22Rv1 (cell line): ENCODE measurements around the gene VAX1.
"Not testable (repeated sequence)": the region's sequence is repeated elsewhere in the genome, so short reads cannot be mapped to it uniquely, and the experiment has no call there.

Experiments used
- H3K27ac ChIP-seq: fragments of 450-650 bp; 2 replicates; pipeline ENCODE4 v1.5.1; 2017
- CTCF ChIP-seq: fragments of 450-650 bp; IDR thresholded peaks from 2 replicates; pipeline ENCODE4 v1.5.1; 2017; ENCODE audit warnings: mild to moderate bottlenecking
- ZFX ChIP-seq: fragments of 450-650 bp; IDR thresholded peaks from 2 replicates; pipeline ENCODE4 v1.6.1; 2017; ENCODE audit warnings: antibody characterized with exemption, borderline replicate concordance

The VAX1 gene, protein sequence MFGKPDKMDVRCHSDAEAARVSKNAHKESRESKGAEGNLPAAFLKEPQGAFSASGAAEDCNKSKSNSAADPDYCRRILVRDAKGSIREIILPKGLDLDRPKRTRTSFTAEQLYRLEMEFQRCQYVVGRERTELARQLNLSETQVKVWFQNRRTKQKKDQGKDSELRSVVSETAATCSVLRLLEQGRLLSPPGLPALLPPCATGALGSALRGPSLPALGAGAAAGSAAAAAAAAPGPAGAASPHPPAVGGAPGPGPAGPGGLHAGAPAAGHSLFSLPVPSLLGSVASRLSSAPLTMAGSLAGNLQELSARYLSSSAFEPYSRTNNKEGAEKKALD

DNA sequence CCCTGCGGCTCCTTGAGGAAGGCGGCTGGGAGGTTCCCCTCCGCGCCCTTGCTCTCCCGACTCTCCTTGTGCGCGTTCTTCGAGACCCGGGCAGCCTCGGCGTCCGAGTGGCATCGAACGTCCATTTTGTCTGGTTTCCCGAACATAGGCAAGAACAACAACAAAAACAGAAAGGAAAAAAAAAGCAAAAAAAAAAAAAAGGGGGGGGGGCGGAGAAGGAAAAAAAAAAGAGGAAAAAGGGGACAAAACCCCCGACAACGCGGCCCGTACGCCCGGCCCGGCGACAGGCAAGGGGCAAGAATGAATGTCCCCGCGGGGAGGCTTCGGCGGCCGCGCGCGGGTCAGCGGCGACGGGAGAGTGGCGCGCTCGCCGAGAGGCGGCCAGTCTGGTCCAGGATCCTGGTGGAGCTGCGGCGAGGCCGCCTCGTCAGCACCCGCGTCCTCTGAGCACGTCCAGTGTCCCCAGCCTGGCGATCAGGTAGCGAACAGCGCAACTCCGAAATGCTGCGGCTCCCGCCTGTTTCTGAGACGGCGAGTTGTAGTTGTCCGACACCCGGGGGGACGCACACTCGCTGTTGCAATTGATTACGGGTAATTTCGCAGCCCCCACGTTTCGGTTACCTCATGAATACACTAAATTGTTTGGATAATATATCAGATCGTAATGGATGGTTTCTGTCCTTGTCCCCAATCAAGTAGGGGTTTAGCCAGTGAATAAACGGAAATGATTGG, at the start of gene VAX1:
Gene VAX1, minus strand, starts transcription at position 360 of the 732 bp plus-strand sequence. Its CDS starts 214 bp downstream, at position 146.
- no peak for TF ChIP-seq CTCF
- no peak within 1 kb of the TSS for H3K27ac ChIP-seq

DNA sequence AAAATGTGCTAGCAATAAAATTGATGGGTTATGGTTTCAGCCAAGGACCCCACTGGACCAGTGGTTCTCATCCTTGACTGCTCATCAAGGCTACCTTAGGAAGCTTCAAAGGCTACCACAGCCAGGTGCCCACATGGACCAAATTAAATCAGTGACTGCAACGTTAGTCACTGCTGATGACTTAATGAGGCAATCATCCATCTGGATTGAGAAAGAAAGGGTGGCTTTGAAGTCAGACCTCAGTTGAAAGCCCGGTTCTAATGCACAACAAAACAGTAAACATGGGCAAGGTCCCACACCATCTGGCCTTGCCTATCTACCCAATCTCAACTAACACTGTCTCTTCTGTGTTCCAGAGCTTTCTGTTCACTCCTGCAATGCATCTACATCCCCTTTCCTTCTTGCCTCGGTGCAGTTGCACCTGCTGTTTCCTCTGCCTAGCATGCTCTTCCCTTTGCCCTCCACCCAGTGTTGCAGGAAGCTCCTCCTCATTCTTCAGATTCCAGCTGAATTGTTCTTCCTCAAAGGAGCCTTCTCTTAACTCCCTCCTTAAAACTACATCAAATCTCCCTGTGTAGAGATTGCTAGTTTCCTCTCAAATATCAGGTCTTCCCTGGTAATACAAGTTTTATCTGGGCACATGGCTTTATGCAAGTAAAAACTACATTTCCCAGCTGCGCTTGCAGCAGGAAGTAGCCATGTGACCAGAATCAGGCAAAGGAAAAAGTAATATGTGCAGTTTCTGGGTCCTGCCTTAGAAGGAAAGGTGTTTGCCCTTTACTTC, 49.0 kb upstream of the VAX1 start:
- TF ChIP-seq CTCF (no peak), ZFX (no peak)
- H3K27ac ChIP-seq, result no peak overlapping the region

- not testable (repeated sequence) for H3K27ac ChIP-seq
Measured at GRCh38 chr10:117185817-117186216, 47.7 kb upstream of the VAX1 start.

DNA sequence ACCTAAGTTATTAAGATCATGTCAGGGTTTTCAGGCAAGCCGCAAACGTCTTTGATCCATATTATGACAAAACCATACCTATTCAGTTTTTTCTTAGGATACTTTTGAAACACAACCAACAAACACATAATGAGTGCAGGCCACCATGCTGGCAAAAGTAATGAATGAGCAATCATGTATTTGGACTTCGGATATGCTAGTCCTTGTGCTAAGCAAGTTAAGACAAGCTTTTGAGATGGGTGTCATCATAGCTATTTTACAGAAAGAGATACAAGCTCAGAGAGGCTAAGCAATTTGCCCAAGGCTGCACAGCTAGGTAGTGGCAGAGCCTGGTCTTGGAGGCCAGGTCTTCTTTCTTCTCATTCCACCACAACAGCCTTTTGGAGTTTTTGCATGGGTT, 46.8 kb upstream of the VAX1 start:
- TF ChIP-seq ZFX (no peak), CTCF (no peak)
- H3K27ac ChIP-seq, result no peak overlapping the region

GRCh38 chr10:117184296-117184695, 46.2 kb upstream of the VAX1 start:
- TF ChIP-seq ZFX (no peak), CTCF (no peak)
- H3K27ac ChIP-seq, result no peak overlapping the region

DNA sequence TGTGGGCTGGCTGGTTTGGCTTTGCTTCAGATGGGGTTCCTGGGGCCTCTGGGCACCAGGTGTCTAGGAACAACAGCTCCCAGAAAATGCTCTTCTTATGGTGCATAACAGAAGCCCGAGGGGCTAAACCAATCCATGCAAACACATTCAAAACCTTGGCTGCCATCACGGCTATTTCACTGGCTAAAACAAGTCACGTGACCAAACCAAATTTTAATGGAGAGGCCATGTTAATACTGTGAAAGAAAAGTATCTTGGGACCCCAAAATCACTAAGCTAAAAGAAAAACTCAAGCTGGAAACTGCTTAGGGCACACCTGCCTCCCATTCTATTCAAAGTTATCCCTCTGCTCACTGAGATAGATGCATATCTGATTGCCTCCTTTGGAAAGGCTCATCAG, 40.1 kb upstream of the VAX1 start:
- no peak overlapping the region for H3K27ac ChIP-seq
- no peak for TF ChIP-seq CTCF
- TF ChIP-seq ZFX, result no peak

DNA sequence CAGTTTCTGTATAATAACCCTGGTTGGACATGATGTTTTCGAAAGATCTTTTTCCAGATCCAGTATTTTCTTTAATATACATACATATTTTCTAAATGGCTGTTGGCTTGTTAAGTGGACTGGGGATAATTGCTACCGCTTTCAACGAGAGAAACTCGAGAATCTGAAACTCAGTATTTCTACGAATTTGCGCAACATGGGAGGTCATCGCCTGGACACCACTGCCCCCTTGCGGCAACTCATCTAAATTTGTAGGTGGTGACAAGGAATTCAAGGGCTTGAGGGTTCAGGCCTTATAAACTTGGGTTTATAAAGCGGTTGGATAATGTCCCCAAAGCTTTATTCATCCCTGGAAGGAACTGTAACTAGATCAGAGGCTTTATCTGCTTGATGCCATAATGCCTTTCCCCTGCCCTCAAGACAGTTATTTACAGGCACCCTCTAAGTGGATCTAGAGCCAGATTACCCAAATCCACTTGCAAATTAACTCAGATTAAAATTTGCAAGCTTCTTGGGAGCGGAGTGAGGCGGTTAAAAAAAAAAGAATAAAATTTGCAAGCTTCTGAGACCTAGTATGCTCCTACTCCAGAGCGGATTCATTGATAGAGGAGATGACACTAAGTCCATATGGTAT, 37.9 kb upstream of the VAX1 start:
- peak; percentile 87 for TF ChIP-seq CTCF
- no peak for TF ChIP-seq ZFX
- no peak overlapping the region for H3K27ac ChIP-seq
